Neutrophil (primary cell): ENCODE results near the gene LOC101059915.

ENCODE experiments used
- H3K27ac ChIP-seq: fragments of 200-600 bp; sonication (generic); 2 replicates; pipeline ENCODE4 v1.5.1; 2016; ENCODE audit warnings: mild to moderate bottlenecking, moderate library complexity
- H3K27me3 ChIP-seq: fragments of 200-600 bp; sonication (generic); 2 replicates; pipeline ENCODE4 v1.6.0; 2016; ENCODE audit warnings: mild to moderate bottlenecking
- H3K36me3 ChIP-seq: fragments of 200-600 bp; sonication (generic); 2 replicates; pipeline ENCODE4 v1.5.1; 2017
- H3K4me1 ChIP-seq, 2 experiments: fragments of 200-600 bp in 1 of 2; sonication (generic) in 1 of 2; 1 replicate in 1 of 2; 2 replicates in 1 of 2; pipeline versions ENCODE4 v1.5.1 to v1.6.1; 2013 to 2016; ENCODE audit warnings: low read depth in 1 of 2, low read length in 1 of 2, mild to moderate bottlenecking in 1 of 2, moderate library complexity in 1 of 2; ENCODE audit not compliant: control insufficient read depth in 1 of 2, insufficient read depth in 1 of 2
- H3K4me3 ChIP-seq, 2 experiments: fragments of 200-600 bp in 1 of 2; sonication (generic) in 1 of 2; 1 replicate in 1 of 2; 2 replicates in 1 of 2; pipeline ENCODE4 v1.5.1; 2013 to 2016; ENCODE audit warnings: low read depth in 1 of 2, low read length in 1 of 2, mild to moderate bottlenecking in 1 of 2, moderate library complexity in 1 of 2
- H3K9me3 ChIP-seq: fragments of 200-600 bp; sonication (generic); 2 replicates; pipeline ENCODE4 v1.5.1; 2016
- TF ChIP-seq, protein P1 (sequence below): fragments of 200-600 bp; sonication (generic); IDR thresholded peaks from 2 replicates; pipeline ENCODE4 v1.5.1; 2016; ENCODE audit warnings: antibody characterized with exemption

LOC101059915 gene

DNA sequence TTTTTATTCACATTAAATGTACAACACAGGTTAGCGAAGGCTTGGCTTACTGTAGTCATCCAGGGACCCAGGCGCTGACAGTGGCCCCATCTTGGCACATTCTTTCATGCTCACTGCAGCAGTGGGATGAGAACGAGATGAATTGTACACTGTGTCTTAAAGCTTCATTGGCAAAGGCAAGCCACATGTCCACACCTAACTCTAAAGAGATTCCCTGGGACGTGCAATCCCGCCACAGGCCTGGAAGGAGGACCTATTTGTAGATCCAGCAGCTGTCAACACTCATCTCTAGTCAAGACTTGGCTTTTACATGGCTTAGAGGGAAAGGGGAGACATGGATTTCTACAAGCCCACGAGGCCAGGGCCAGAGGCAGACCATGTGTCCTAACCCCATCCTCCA is 33.0 kb upstream of the LOC101059915 start:
- H3K9me3 ChIP-seq, result no peaks in the 10 kb centered on the region
- no peak overlapping the region for H3K4me3 ChIP-seq

DNA sequence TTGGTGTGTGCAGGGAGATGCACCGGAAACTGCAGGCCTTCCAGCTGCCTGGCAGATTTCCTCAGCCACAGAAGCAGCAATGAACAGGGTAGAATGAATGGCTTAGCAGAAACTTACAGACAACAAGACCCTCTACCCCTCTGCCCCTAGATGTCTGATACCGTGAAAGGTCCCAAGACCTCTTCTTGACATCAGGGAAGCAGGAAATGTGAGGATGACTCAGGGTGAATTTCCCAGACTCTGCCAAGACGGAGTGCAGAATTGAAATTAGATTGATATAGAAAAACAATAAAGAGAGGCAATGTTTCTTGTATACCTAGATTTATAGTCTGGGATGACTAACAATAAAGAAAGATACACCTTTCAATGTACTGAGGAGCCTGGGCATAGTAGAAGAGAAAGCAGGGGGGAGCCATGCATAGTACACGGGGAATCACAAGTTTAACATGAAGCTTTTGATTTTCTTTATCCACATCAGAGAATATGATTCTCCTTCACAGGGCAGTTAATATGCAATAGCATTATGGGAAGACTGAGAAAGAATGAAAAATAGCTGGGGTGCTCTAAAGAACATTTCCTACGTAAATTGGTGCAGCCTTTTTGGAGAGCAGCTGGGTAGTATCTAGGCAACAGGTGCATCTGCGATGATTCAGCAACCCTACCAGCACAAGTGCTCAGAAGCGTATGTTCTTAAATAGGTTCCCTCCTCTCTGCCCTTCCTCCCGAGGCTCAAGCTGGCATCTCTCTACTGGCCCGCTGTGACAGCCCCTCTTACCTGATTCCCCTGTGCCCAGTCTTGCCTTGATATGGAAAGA is 30.7 kb upstream of the LOC101059915 start:
- H3K9me3 ChIP-seq, result no peaks in the 10 kb centered on the region
- no peaks in the 10 kb centered on the region for H3K27me3 ChIP-seq
- no peak overlapping the region for H3K4me3 ChIP-seq
- TF ChIP-seq, protein P1, sequence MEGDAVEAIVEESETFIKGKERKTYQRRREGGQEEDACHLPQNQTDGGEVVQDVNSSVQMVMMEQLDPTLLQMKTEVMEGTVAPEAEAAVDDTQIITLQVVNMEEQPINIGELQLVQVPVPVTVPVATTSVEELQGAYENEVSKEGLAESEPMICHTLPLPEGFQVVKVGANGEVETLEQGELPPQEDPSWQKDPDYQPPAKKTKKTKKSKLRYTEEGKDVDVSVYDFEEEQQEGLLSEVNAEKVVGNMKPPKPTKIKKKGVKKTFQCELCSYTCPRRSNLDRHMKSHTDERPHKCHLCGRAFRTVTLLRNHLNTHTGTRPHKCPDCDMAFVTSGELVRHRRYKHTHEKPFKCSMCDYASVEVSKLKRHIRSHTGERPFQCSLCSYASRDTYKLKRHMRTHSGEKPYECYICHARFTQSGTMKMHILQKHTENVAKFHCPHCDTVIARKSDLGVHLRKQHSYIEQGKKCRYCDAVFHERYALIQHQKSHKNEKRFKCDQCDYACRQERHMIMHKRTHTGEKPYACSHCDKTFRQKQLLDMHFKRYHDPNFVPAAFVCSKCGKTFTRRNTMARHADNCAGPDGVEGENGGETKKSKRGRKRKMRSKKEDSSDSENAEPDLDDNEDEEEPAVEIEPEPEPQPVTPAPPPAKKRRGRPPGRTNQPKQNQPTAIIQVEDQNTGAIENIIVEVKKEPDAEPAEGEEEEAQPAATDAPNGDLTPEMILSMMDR, result no peak
- H3K36me3 ChIP-seq, result no peaks in the 10 kb centered on the region
- H3K27ac ChIP-seq, result no peak overlapping the region
- H3K4me1 ChIP-seq, result no peaks in the 10 kb centered on the region

More for the DNA sequence above, 33.0 kb upstream of the LOC101059915 start:
- H3K36me3 ChIP-seq, result no peaks in the 10 kb centered on the region
- no peaks in the 10 kb centered on the region for H3K27me3 ChIP-seq
- no peak overlapping the region for H3K27ac ChIP-seq
- TF ChIP-seq, protein P1, result no peak
- H3K4me1 ChIP-seq, result no peaks in the 10 kb centered on the region

DNA sequence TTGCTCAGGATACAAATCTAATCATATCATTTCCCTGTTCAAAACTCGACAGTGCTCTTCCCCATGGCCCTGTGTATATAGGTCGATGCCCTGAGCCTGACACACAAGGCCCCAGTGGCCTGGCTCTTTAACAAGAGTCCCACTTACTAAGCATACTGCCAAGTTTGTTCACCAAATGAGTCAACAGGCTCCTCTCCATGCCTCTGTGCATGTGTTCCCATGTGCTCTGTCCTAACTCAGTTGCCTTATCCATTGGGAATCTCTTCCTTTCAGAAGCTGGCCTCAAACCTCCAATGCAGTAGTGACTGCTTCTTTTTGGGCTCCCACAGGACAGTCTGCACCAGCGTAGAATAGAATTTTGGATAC is 30.1 kb upstream of the LOC101059915 start:
- no peak overlapping the region for H3K27ac ChIP-seq
- no peaks in the 10 kb centered on the region for H3K27me3 ChIP-seq
- H3K36me3 ChIP-seq, result no peaks in the 10 kb centered on the region
- no peaks in the 10 kb centered on the region for H3K4me1 ChIP-seq
- no peak overlapping the region for H3K4me3 ChIP-seq
- TF ChIP-seq, protein P1, result no peak
- no peaks in the 10 kb centered on the region for H3K9me3 ChIP-seq

DNA sequence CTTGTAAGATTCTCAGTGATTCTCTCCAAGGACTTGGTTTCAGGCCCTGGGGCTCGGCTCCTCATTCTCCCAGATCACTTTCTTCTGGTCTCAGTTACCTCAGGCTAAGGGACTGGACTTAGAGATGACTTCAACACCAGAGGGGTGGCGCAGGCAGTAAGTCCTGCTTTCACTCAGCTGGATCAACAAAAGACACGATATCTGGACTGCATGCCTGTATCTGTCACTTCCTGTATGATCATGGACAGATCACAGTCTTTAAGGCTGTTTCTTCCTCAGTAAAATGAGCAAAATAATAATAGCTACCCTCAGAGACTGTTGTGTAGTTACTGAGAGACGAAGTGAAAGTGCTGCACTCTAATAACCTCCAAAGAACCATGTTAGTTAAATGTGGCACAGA is 29.5 kb upstream of the LOC101059915 start:
- no peaks in the 10 kb centered on the region for H3K36me3 ChIP-seq
- H3K9me3 ChIP-seq, result no peaks in the 10 kb centered on the region
- no peaks in the 10 kb centered on the region for H3K27me3 ChIP-seq
- no peak overlapping the region for H3K27ac ChIP-seq
- no peak overlapping the region for H3K4me3 ChIP-seq
- TF ChIP-seq, protein P1, result no peak
- H3K4me1 ChIP-seq, result no peaks in the 10 kb centered on the region

DNA sequence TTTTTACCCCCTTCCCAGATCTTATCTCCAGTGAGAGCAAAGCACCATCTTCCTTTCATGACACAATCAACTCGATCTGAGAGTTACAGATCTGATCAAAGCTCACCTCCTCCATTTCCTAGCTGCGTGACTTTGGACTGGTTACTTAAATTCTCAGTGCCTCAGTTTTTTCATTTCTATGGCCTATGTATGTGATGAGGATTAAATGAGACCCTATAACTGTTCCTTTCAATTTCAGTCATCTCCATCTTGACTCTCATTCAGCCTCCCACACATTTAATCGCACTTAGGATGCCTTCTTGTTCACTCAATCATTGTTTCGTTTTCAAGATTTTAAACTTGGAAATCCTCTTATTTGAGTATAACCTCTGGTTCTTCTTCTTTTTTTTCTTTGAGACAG is 28.9 kb upstream of the LOC101059915 start:
- no peaks in the 10 kb centered on the region for H3K9me3 ChIP-seq
- no peaks in the 10 kb centered on the region for H3K4me1 ChIP-seq
- H3K27me3 ChIP-seq, result no peaks in the 10 kb centered on the region
- H3K4me3 ChIP-seq, result no peak overlapping the region
- H3K27ac ChIP-seq, result no peak overlapping the region
- no peaks in the 10 kb centered on the region for H3K36me3 ChIP-seq
- TF ChIP-seq, protein P1, result no peak
